ENCODE measurements around the gene MED22.

DNA sequence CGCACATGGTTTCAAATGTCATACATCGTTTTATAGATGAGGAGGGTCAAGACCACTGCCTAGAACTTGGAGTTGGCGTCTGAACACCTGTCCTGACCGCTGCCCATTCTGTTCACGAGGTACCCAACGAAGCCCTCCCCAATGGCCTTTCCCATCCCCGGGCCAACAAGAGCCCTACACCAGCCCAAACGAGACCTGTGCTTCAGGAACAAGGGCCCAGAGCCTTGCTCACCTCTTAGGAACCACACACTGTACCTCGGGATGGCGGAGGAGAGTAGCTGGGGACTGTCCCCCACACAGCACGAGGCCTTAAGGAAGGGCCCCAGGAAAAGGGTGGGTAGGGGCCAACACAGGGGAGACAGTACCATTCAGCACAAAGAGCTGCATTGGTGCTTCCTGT lies 14.9 kb downstream of the MED22 start:
- TF ChIP-seq POLR2AphosphoS5 (IDR thresholded peaks at IDR 0.05; ENCODE audit: low read depth, low read length) (no peak), POLR2A (IDR thresholded peaks at IDR 0.05; ENCODE audit: low read depth, low read length) (no peak), TAF1 (IDR thresholded peaks at IDR 0.05; ENCODE audit: low read depth, low read length) (no peak)

Measured in GM12891 (cell line).